SK-N-MC (cell line): ENCODE results near the gene FBH1.

Source experiments
- EZH2 ChIP-seq: fragments of 200-600 bp; sonication (generic); IDR thresholded peaks from one replicate; pipeline ENCODE4 v1.6.1; 2017; ENCODE audit warnings: antibody characterized with exemption
- FOXP2 ChIP-seq: optimal IDR thresholded peaks from 2 replicates; pipeline ENCODE3; 2011; ENCODE audit warnings: mild to moderate bottlenecking, moderate library complexity; ENCODE audit not compliant: insufficient read depth; ENCODE audit errors: extremely low read length, control extremely low read depth
- POLR2AphosphoS5 ChIP-seq: IDR thresholded peaks from 2 replicates; pipeline ENCODE4 v1.6.1; 2012; ENCODE audit warnings: mild to moderate bottlenecking, low read depth, low read length, borderline replicate concordance

GRCh38 chr10:5973069-5973468, 83.0 kb downstream of the FBH1 start:
- TF ChIP-seq EZH2 (no peak), FOXP2 (no peak), POLR2AphosphoS5 (no peak)
